ENCODE measurements around the gene PNRC2. TPM values are rescaled to one million over a fixed set of nuclear protein-coding genes. Genes with fewer than 3 reads are reported as not detected.
"Not testable (repeated sequence)": the region's sequence is repeated elsewhere in the genome, so short reads cannot be mapped to it uniquely, and the experiment has no call there.

The PNRC2 gene
- total RNA-seq, 1 donor from 2014 or later, result 106 TPM

DNA sequence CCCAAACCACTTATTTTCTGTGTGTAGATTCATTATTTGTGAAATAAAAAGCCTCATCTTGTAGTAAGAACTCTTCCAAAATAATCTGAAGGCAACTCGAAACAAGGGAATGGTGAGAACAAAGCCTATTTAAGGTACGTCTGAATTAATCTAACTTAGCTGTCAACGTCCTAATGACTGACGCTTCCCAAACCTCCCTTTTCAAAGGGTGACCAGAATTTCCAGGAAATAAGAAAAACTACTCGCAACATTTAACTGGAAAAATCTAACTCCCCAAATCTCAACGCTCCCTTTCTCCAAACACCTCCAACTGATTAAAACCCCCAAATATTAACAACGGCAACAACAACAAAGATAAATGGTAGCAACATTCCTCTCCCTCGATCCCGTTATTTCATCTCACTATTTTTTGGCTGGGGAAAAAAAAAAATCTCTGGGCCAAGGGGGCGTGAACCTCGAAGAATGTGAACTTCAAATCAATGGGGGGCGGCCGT, 19.8 kb downstream of the PNRC2 start:
- Mint-ChIP-seq H3K36me3 (ENCODE audit: unreplicated experiment) (no peaks in the 10 kb centered on the region), H3K4me3 (ENCODE audit: unreplicated experiment) (peak overlapping the region; percentile 95), H3K27ac (ENCODE audit: unreplicated experiment) (peak overlapping the region; percentile 95), H3K4me1 (ENCODE audit: low read depth, unreplicated experiment) (peaks cover 31% of the 10 kb centered on the region), H3K27me3 (ENCODE audit: unreplicated experiment) (peaks cover 3% of the 10 kb centered on the region), H3K9me3 (ENCODE audit: unreplicated experiment) (peaks cover 2% of the 10 kb centered on the region)
- no peak for DNase-seq
- TF ChIP-seq, protein P1, sequence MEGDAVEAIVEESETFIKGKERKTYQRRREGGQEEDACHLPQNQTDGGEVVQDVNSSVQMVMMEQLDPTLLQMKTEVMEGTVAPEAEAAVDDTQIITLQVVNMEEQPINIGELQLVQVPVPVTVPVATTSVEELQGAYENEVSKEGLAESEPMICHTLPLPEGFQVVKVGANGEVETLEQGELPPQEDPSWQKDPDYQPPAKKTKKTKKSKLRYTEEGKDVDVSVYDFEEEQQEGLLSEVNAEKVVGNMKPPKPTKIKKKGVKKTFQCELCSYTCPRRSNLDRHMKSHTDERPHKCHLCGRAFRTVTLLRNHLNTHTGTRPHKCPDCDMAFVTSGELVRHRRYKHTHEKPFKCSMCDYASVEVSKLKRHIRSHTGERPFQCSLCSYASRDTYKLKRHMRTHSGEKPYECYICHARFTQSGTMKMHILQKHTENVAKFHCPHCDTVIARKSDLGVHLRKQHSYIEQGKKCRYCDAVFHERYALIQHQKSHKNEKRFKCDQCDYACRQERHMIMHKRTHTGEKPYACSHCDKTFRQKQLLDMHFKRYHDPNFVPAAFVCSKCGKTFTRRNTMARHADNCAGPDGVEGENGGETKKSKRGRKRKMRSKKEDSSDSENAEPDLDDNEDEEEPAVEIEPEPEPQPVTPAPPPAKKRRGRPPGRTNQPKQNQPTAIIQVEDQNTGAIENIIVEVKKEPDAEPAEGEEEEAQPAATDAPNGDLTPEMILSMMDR (IDR thresholded peaks at IDR 0.05; ENCODE audit: partially characterized antibody, unreplicated experiment), result no peak

DNA sequence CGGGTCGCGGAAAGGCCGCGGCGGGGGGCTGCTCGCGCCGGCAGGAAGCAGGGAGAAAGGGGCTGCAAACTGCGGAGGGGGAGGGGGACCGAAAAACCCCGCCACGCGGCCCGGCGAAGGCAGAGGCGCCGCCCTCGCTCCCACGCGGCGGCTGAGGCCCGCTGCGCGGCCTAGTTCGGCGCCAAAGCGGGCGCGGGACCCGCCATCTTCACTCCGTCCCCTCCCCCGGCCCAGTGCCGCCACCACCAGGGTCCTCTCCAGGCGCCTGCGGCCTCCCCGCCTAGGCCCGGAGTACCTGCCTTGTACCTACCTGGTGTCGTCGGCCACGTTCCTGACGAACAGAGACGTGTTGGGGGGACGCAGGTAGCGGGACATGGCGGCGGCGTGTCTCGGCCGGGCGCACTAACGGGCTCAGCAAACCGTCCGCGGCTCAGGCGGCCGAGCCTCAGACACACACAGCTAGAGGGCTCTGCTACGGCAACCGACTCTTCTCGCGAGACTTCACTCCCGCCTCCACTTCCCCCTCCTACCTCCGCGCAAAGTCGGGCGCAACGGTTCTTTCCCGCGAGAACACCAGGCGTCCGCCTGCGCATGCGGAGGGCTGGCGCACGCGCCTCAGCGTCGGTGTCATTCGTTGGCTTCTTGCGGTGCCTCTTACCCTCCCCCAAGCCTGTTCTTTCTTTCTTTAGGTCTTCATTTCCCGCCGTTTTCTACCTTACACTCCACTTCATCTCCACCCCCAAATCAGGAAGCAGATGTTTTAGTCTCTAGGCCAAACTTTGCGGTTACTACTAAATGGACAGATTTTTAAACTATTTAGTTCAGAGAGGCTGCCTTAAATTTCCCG, 20.5 kb downstream of the PNRC2 start, which contains the start of gene SRSF10:
SRSF10 (minus strand) TSS at position 447 of the 847 bp plus-strand sequence; CDS start at position 375, 72 bp downstream.
- Mint-ChIP-seq H3K27ac (ENCODE audit: unreplicated experiment) (peak within 1 kb of the TSS; percentile 95), H3K4me1 (ENCODE audit: low read depth, unreplicated experiment) (peaks cover 28% of the 10 kb centered on the region), H3K27me3 (ENCODE audit: unreplicated experiment) (peaks cover 3% of the 10 kb centered on the region)

DNA sequence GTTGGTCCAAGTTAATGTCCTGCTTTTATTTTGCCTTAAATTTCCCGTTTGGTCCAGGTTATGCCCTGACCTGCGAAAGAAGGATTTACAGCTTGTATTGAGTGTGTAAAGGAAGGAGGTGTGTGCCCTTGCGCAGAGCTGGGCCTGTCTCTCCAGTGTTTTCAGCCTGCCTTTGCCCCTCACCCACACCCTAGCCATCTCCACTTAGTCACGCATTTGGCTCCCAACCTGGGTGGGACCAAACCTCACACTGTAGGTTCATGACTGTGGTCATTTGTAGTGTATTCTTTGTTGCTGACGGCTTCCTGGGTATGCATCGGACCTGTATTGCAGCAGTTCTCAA, 21.1 kb downstream of the PNRC2 start:
- H3K27ac Mint-ChIP-seq (ENCODE audit: unreplicated experiment), result peak overlapping the region; percentile 95
- no peaks in the 10 kb centered on the region for H3K36me3 Mint-ChIP-seq (ENCODE audit: unreplicated experiment)
- TF ChIP-seq, protein P1 (IDR thresholded peaks at IDR 0.05; ENCODE audit: partially characterized antibody, unreplicated experiment), result no peak
- peaks cover 3% of the 10 kb centered on the region for H3K27me3 Mint-ChIP-seq (ENCODE audit: unreplicated experiment)
- H3K4me1 Mint-ChIP-seq (ENCODE audit: low read depth, unreplicated experiment), result peaks cover 27% of the 10 kb centered on the region
- peak overlapping the region; percentile 87 for H3K4me3 Mint-ChIP-seq (ENCODE audit: unreplicated experiment)
- peaks cover 2% of the 10 kb centered on the region for H3K9me3 Mint-ChIP-seq (ENCODE audit: unreplicated experiment)
- DNase-seq, result no peak

More for the DNA sequence above, 20.5 kb downstream of the PNRC2 start, which contains the start of gene SRSF10:
- Mint-ChIP-seq H3K9me3 (ENCODE audit: unreplicated experiment) (peaks cover 2% of the 10 kb centered on the region), H3K4me3 (ENCODE audit: unreplicated experiment) (peak within 1 kb of the TSS; percentile 95), H3K36me3 (ENCODE audit: unreplicated experiment) (no peaks in the 10 kb centered on the region)
- TF ChIP-seq, protein P1 (IDR thresholded peaks at IDR 0.05; ENCODE audit: partially characterized antibody, unreplicated experiment), result no peak
- peak; percentile 98 for DNase-seq

DNA sequence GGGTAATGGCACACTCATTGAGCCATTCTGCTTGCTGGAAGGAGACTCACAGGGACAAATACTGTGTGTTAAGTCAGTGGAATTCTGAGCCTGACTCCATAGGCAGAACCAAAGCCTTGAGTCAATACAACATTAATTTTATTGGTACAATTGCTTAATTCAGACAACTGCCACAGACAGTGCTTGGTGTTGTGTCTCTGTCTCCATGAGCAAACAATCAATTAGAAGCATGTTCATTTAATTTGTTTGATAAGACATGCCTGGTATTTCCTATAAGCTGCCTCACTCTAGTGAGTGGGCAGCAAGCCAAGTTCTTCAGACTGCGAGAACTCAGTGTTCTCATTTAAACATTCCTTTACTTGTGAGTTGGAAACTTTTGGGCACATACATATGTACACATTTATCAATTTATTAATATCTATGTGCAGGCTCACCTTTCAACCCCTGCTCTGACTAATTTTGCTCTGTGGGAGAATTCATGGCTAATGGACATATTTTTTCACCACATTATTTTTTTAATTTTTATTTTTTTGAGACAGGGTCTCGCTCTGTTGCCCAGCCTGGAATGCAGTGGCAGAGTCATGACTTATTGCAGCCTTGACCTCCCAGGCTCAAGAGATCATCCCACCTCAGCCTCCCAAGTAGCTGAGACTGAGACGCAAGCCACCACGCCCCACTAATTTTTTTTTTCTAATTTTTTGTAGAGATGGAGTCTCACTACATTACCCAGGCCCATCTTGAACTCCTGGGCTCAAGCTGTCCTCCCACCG, 25.0 kb downstream of the PNRC2 start:
- Mint-ChIP-seq H3K27me3 (ENCODE audit: unreplicated experiment) (peaks cover 3% of the 10 kb centered on the region), H3K4me1 (ENCODE audit: low read depth, unreplicated experiment) (peaks cover 6% of the 10 kb centered on the region), H3K4me3 (ENCODE audit: unreplicated experiment) (no peak overlapping the region), H3K27ac (ENCODE audit: unreplicated experiment) (no peak overlapping the region), H3K9me3 (ENCODE audit: unreplicated experiment) (peaks cover 2% of the 10 kb centered on the region), H3K36me3 (ENCODE audit: unreplicated experiment) (no peaks in the 10 kb centered on the region)
- TF ChIP-seq, protein P1 (IDR thresholded peaks at IDR 0.05; ENCODE audit: partially characterized antibody, unreplicated experiment), result no peak
- no peak for DNase-seq

DNA sequence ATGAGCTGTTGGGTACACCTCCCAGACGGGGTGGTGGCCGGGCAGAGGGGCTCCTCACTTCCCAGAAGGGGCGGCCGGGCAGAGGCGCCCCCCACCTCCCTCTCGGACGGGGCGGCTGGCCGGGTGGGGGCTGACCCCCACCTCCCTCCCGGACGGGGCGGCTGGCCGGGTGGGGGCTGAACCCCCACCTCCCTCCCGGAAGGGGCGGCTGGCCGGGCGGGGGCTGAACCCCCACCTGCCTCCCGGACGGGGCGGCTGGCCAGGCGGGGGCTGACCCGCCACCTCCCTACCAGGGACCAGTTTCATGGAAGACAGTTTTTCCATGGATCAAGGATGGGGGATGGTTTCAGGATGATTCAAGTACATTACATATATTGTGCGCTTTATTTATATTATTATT, 27.4 kb downstream of the PNRC2 start:
- H3K27ac Mint-ChIP-seq (ENCODE audit: unreplicated experiment); DNase-seq; H3K4me3 Mint-ChIP-seq (ENCODE audit: unreplicated experiment); H3K27me3 Mint-ChIP-seq (ENCODE audit: unreplicated experiment); H3K9me3 Mint-ChIP-seq (ENCODE audit: unreplicated experiment); H3K36me3 Mint-ChIP-seq (ENCODE audit: unreplicated experiment); H3K4me1 Mint-ChIP-seq (ENCODE audit: low read depth, unreplicated experiment): not testable (repeated sequence)
